DMS 273 treated with DMSO at 0.1 percent for 48 hours (cell line): ENCODE results near the gene ZNF526.
"Not testable (repeated sequence)": the region's sequence is repeated elsewhere in the genome, so short reads cannot be mapped to it uniquely, and the experiment has no call there.

ENCODE experiments used
- DNase-seq: peaks from one replicate; lab custom pipeline; 2025; lab: John Stamatoyannopoulos, UW

ZNF526 gene

DNA sequence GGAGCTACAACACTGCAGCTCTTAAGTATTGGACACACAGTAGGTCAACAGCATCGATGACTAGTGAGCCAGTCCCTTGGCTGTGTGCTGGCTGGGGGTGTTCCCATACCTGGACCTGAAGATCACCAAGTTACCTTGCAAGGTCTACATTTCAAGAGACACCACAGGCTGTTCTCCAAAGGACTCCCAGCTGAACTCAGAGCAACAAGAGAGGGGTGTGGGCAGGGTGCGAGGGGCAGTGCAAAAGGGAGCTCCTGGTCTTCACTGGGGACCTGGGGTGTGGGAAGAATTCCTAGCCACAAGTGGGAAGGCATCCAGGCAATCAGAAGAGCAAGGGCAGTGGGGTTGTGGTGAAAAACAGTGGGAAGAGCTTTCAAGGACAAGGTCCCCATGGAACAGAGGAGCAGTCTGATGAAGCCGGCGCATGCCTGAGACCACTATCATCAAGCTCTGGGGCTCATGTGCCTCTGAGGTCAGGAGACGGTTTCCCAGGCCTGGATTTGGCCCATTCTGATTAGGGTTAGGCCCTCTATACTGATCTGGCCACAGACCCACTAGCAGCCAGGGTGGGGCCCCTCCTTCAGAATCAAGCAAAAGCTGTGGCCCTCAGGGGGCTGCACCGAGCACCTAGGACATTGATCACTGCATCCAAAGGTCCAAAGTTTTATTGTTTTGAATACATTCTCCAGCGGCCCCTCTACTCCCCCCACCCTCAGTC lies 27.0 kb downstream of the ZNF526 start:
- no peak for DNase-seq

DNA sequence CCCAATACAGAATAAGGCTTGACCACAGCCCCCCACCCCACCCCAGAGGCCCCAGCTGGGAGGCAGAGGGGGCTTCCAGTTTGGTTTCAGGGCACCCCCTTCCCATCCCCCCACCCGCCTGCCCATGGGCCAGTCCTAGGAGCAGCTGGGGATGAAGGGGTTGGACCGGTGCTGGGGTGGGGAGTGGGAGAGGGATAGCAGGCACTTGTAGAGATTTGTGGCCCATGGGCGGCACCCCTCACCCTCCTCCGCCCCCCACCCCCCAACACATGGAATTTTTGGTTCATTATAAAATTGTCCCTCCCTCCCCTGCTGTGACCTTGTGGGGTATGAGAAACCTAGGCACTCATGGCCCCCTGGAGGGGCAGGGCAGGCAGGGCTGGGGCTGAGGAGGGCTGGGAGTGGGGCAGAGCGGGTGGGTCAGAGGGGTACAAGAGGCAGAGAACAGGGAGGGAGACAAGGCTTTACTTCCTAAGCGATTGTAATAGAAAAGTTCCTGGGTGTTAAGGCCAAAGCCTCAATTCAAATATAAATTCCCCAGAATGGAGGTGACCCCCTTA lies 27.6 kb downstream of the ZNF526 start:
- no peak for DNase-seq

DNA sequence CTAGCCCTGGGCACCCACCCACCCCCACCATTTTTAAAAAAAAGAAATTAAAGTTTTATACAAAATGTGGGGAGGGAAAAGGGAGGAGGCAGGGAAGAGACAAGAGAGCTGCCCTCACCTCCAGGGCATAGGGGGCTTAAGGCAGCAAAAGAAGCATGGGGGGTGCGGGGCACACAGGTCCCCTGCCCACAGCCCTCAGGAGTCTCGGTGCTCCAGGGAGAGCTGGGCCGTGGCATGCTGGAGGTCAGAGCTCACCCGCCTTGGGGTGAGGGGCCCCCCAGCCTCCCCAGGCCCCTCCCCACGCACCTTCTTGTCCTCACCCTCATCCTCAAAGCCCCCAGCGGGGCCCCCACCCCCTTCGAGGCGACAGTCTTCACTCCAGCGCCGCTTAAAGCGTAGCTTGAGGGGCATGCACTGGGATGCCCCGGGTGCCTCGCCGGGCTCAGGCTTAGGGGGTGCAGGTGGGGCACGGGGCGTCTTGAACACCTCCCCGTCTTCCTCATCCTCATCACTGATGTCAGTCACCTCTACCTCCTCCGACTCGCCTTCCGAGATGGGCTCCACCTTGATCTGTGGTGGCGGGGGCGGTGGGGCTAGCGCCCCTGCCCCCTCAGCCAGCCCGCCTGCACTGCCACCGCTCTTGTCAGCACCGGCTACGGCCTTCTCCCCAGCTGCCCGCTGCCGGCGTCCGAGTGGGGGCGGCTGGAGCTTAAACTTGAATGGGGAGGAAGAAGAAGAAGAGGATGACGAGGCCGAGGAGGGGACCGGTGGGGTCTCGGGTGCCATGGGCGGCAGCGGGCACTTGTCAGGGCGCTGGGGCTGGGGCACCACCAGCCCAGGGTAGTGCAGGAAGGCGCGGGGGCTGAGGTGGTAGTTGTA lies 28.4 kb downstream of the ZNF526 start:
- no peak for DNase-seq

DNA sequence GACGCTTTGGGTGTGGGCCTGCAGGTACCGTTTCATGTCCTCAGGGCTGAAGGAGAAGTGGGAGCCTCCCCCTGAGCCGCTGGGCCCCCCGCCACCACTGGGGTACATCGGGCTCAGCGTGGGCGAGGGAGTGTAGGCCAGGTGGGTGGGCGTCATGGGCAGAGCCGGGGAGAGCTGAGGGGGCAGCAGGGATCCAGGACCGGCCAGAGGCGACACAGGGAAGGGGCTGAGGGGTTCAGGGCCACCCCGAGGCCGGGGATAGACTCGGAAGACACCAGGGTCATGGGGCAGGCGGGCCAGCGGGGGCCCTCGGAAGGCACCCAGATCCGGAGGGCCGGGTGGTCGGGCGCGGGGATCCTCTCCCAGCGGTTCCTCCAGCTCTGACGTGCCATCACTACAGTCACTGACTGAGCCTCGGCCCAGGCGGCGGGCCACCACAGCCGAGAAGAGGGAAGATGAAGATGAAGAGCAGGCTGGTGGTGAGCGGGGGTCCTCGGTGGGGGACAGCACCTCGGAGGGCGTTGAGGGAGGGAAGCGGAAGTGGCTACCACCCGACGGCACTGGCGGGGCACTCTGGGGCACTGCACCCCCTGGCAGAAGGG lies 29.1 kb downstream of the ZNF526 start:
- no peak for DNase-seq

DNA sequence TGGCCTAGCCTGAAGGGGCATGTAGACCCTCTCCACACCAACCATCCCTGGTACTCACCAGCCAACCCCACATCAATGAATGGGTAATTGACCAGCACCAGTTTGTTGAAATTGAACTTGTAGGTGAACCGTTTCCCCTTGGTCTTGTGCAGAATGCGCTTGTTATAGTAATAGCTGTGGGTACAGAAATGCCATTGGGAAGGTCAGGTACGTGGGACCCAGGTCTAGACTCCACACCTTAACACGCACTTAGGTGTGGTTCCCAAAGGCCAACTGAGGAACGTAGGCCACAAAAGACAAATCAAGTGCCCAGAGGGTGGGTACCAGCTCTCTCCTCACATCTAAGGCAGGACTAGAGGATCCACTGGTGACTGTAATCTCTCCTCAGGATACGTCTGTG lies 29.7 kb downstream of the ZNF526 start:
- DNase-seq: no peak

DNA sequence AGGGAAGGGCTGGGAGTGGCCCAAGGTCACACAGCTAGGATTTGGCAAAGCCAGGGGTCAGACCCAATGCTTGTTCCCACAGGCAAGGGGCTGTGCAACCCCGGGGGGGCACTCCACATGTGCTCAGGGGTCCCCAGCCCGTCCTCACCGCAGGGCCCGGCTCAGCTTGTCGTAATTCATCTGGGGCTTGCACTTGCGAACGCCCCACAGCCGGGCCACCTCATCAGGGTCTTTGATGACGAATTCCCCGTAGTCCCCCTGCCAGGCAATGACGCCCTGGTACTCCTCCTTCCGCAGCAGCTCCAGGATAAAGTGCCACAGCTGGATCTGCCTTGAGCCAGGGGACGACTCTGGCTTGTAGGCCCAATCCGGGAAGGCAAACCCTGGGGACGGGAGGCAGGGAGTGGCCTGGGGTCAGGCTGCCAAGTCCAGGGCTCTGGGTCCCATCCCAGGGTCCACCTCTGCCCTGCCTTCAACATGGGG lies 30.1 kb downstream of the ZNF526 start:
- DNase-seq: no peak

DNA sequence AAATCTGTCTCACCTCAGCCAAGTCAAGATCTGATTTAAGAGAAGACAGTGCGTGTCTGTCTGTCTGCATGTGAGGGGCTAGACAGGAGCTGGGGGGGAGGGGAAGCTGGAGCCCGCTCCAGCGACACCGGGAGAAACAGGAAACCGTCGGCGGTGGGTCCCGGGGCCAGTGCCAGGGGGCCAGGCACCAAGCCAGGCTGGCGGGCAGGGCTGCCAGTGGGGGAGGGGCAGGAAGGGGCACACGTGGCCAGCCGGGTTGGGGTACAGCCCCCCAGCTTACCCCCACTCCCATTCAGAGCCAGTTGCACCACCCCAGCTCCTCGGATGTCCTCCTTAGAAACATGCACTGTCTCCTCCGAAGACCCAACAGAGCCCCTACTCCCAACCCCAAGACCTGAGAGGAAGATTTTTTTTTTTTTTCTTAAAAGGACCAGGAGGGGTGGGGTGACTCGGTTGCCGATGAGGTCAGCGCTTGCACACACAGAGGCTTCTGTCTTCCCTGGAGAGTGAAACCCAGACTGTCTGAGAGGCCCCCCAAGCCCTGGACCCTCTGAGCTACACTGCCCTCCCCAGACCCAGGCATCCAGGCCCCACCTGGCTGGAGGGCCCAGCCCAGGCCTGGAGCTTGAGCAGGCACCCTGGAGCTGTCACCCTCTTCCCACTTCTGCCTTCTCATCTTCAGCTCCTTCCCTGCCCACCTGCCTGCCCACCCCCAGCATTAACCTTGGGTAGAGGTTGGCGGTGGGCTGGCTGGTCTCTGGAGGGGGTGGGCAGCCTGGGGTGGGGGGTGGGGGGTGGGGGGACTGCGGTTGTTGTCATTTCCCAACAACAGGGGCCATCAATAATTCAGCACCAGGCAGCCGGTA lies 30.8 kb downstream of the ZNF526 start:
- no peak for DNase-seq

DNA sequence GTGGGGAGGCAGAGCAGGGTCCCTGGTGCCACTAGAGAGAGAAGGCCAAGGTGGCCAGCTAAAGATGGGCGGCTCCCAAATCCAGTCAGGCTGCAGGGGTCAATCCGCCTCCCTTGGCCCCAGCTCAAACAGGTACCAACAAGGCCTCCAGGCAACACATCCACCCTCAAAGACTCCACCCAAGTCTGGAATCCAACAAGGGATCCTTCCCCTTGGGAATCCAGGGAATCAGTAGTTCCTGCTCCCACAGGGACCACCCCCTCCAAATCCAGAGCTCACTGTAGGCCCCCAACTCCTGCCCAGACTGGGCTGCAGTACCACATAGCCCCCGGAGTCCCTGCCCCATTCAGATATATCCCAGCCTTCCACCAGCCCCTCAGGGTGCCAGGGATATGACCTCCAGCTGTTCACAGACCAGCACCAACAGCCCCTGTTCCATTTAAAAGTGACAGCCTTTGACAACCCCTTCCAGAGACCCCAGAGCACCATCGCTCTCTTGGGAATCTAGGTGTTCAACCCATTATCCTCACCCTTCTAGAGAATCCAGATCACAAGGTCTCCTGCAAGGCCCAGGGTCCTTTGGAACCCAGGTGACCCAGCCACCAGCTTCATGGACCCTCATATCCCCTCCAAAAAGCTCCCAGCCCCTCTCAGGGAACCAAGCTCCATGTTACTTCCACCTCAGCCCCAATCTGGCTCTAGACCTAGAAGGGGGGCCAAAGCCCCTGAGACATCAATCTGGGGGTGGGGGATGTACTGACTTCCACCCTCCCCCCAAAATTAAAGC lies 31.7 kb downstream of the ZNF526 start:
- DNase-seq: no peak

DNA sequence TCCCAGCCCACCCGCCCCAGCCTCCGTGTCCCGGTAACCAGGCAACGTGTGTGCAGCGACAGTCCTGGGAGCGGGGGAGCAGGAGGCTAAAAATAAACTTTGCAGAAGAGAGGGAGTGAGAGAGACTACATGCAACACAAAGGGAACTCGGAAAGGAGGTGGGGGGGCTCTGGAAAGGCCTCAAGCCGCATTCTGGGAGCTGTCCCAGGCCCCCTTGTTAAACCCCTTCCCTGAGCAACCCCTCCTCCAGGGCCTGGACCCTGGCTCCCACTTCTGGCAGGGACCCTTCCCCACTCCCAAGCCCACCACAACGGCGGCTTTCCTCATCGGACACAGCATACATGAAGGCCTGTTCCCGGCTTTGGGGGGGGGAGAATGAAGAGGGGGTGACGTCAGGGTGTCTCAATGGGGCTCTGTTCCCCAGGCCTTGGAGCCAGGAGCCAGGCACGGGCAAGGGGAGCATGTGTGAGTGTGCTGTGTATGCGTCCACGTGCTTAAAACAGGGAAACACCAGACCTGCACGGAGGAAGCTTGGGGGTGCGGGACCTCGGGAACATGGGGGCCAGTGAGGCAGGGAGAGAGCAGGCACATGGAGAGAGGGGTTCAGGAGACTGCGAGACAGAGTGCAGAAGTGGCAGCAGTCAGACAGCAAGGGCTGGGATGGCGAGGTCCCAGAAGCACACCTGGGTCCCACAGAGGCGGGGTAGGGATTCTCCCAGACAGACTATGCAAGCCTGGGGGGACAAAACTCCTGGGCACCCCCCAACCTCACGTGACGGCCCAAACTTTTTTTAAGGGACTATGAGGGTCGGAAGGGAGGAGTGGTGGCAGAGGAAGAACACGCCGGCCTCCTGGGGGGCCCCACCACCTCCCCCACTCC lies 32.5 kb downstream of the ZNF526 start:
- no peak for DNase-seq

DNA sequence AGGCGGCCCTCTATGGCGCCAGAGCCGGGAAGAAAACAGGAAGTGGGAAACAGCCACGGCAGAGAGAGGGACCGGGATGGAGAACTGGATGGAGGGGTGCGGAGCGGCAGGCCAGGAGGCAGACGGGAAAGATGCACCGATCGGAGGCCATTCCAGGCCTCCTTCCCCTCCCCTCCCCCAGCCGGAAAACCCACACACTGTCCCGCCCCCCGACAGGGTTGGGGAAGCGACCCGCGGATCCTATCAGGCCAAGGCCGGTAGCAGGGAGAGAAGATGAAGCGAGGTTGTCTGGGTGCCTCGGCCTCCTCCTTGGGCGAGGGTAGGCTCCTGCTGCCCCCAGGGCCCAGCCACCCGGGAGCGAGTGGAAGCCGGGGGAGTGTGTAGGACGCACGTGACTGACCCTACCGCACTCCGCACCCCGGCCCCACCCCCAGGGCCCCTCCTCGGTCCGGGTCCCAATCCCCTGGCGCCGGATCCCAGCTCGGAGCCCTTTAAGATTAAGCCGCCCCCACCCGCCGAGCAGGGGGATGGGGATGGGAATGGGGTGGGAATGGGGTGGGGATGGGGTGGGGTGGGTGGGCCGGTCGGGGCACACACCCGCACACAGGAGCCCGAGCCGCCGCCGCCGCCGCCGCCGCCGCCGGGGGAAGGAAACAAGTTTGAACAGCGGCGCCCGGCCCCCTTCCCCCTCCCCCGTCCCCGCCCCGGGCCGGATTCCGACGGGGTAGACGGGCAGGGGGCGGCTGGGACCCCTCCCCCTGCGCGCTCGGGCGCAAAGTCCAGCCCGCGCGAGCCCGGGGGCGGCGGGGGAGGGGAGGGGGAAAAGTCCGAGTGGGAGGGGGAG lies 33.4 kb downstream of the ZNF526 start:
- no peak for DNase-seq

DNA sequence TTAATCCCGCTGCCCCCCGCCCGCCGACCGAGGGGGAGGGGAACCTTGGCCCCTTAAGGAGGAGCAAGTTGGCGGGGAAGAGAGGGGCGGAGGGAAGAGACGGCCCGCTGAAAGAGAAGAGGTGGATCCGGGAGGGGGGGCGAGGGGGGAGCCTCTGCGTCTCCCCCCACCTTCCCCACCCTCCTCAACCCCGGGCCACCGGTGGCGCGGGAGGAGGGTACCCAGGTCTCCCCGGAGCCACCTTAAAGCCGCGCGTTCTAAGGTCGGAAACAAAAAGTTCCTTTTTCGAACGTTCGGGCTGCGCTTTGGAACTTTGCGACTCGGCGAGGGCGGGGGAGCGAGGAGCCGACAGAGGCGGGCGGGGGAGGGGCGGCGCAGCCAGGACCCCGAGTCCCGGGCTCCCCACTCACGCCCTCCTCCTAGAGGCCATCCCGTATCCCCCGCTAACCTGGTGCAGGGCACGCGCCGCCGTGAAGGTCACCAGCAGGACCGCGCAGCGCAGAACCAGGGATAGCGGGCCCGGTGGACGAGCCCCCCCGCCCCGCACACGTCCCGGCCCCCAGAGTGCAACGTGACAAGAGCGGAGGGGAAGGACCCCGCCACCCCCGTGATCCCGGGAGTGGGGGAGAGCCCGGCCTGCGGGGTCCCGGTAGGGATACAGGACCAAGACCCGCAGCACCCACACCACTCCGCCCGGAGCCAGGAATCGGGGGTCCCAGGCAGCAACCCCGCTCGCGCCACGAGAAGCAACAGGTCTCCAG lies 34.2 kb downstream of the ZNF526 start:
- no peak for DNase-seq

DNA sequence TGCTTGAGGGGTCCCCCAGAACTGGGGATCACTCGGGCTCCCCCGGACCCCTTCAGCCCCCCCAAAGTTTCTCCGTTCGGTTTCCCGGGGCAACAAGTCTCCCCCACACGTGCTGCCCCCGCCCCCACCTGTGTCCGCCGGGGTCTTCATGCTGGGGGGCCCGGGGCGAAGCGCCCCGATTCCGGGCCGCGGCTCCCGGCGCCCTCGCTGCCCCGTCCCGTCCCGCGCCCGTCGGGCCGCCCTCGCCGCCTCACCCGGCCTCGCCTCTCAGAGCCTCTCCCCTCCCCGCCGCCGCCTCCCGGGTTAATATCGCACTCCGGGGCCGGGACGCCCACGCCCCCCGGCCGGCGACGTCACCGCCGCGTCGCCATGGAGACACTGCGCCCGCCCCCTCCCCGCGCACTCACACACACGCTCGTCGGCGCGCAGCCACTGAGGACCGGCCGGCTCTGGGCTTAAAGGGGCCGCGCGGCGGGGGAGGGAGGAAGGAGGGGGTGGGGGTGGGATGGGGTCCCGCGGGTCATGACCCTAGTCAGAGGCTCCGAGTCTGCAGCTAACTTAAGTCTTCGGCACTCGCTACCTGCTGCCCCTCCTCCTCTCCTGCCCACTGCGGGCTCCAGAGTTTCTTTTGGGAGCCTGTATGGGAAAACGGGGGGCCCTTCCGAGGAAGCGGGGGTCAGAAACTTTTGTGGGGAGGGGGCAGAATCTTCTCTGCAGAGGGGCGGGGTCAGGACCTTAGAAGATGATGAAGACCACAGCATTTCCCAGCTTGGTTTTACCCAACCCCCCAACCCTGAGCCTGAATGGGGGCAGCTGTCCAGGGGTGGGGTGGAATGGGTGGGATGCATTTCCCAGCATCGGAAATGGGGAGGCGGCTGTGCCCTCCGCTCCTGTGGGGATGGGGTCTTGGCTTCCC lies 35.0 kb downstream of the ZNF526 start, which contains the start of gene ERF:
Gene ERF (minus strand): TSS at position 279 of the 916 bp plus-strand sequence. CDS start 129 bp downstream, at position 150.
- peak; percentile 62 for DNase-seq

DNA sequence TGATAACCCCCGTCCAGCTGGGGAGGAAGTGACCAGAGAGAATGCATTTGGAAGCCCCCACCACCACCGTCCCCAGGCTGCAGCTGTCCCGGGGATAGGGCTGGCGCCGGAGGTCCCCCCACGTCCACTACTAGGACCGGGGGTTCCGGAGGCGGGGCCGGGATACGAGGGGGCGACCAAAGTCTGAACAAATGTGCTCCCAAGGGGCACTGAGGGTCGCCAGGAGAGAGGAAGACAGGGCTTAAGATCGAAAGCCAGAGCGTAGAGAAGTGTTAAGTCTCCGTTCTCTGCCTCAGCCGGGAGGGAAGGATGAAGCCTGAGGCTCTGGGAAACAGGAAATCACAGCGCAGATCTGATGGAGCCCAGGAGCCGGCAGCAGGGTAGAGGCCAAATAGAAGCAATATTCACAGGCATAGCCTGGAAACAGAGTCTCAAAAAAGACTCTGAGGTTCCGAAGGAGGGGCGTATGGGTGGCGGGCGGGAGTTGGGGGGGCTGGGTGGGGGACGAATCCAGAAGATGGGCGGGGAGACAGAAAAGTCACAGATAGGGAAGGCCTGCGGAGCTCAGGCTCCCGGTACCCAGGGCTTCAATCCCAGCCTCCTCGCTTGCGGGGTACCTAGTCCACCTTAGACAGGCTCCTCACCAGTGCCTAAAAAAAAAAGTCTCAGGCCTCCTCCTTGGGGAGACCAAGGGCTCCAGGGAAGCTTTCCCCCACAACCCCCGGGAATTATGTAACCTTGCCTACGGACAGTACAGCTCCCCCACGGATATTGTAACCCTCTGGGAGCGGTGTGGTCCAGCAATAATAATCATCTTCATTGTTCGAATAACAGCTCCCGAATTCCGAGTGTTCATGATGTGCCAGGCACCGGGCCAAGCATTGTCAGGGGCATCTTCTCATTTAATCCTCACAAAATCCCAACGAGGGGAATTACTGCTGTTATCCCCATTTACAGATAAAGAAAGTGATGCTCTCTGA lies 35.9 kb downstream of the ZNF526 start:
- DNase-seq: no peak

DNA sequence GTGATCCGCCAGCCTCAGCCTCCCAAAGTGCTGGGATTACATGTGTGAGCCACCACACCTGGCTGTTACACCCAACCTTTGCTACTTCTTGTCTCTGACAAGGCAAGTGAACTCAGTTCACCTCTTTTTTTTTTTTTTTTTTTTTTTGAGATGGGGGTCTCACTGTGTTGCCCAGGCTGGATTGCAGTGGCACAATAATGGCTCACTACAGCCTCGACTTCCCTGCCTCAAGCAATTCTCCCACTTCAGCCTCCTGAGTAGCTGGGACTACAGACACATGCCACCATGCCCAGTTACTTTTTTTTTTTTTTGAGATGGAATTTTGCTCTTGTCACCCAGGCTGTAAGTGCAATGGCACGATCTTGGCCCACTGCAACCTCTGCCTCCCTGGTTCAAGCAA lies 37.7 kb downstream of the ZNF526 start:
- DNase-seq: not testable (repeated sequence)

DNA sequence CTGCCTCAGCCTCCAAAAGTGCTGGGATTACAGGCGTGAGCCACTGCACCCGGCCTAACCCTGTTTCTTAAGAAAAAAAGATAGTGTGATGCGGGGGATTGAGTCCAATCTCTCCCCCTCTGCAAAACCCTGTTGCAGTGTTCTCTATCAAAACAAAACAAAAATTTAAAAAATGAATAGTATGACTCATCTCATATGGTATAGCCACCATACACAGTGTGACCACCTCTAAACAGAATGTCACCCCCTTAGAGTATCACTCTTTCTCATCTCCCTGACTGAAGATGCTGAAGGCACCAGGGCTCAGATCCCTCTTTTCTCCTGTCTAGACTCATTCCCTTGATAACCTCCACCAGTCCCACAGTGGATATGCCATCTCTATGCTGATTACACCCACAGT lies 41.7 kb downstream of the ZNF526 start:
- no peak for DNase-seq

DNA sequence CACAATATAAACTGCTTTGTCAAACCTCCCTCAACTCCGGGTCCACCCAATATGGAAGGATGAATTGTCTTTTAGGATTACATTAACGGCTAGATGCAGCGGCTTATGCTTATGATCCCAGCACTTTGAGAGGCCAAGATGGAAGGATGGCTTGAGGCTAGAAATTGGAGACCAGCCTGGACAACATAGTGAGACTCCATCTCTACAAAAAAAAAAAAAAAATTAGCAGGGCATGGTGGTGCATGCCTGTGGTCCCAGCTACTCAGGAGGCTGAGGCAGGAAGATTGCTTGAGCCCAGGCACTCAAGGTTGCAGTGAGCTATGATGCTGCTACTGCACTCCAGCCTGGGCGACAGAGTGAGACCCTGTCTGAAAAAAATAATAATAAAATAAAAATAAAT lies 46.0 kb downstream of the ZNF526 start:
- not testable (repeated sequence) for DNase-seq
